HG03575 (cell line): ENCODE data around the gene SCCPDH.
"Not testable (repeated sequence)": the region's sequence is repeated elsewhere in the genome, so short reads cannot be mapped to it uniquely, and the experiment has no call there.

Experiments used
- ATAC-seq: cut with Tn5 transposase; IDR thresholded peaks from one replicate; pipeline ENCODE4 v1.9.1; 2021; ENCODE audit not compliant: unreplicated experiment, insufficient number of reproducible peaks, low FRiP score; ENCODE audit errors: extremely low read depth

The SCCPDH gene

DNA sequence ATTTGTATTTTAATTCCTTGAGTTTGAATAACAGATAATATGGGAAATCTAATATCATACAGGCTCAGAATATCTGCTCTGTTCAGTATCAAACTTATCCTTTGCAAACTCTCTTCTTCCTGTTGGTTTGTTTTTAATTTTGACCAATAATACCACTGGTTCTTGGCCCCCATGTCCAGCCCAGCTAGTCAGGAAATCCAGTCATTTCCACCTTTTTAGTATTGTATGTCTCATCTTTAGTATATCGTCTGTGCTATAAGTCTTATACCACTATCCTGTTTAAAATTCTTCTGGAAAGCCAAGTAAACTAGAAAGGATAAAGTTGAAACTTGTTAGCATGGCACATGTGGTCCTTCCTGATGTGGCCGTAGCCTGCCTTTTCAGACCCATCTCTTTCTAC, 10.7 kb downstream of the SCCPDH start:
- ATAC-seq, result no peak

DNA sequence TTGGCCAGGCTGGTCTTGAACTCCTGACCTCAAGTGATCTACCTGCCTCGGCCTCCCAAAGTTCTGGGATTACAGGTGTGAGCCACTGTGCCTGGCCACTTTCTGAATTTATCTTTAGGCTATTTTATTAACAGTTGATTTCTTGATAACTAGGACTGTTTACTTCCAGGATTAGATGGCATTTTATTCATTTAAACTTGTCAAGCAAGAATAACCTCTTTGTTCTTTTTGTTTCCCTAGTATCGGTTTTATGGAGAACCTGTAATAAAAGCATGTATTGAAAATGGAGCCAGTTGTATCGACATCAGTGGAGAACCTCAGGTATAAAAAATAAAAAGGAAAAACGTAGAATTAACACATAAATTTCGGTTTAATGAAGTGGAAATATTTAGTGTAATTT, 11.5 kb downstream of the SCCPDH start:
- ATAC-seq, result no peak

DNA sequence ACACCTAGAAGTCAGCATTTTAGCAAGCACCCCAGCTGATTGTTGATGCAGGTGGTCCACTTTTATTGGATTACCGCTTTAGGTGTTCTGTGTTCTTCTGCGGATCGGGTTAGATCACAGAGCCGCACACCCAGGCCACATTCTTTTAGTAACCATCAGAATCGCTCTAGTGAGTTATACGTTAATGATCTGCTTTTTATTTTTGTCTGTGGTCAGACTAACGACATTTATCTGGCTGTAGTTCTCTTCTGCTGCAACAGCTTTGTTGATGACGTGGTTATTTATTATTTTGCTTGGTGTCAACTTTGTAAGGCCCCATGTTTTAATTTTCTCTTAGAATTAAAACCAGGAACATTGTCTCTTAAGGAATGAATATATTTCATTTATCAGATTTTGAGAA, 18.2 kb downstream of the SCCPDH start:
- no peak for ATAC-seq

DNA sequence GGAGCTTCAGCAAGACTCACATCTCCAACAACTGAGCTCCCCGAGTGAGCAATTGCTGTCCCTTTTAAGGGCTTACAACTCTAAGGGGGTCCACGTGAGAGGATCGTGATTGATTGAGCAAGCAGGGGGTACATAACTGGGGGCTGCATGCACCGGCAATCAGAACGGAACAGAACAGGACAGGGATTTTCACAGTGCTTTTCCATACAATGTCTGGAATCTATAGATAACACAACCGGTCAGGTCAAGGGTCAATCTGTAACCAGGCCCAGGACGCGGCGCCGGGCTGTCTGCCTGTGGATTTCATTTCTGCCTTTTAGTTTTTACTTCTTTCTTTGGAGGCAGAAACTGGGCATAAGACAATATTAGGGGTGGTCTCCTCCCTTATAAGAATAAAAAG, 21.9 kb downstream of the SCCPDH start:
- ATAC-seq, result not testable (repeated sequence)

DNA sequence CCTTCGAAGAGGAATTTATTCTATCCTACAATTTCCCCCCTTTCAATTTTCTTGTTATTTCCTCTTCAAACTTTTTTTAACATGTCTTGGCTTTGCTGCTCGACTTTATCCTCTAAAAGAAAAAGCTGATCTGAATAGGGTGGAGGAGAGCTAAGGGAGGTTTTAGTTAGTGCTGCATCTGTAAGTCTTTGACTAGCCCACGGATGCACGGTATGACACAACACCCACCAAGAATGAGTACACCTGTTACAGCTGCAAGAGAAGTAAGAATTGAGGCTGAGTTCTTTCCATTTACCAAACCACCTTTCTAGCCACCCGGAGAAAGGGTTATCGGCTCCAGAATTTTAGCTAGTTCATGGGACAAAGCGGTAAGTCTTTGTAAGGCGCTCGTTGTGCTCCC, 23.8 kb downstream of the SCCPDH start:
- ATAC-seq, result no peak

DNA sequence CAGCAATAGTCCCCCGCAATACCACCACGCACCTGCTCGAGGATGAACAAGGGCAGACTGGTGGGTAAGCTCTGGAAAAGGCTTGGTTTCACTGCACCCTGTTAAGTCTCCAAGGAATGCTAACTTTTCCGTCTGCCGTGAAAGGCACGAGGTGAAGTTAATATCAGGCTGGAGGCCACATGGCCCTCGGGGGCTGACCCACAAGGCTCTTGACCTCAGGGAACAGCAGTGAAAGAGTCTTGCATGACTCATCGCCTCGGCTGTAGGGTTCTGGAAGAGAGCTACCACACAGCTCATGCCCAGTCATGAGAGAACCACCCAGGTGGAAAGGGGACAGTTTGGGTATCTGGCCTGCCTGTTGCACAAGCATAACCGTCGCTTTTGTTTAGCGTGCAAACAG, 24.7 kb downstream of the SCCPDH start:
- no peak for ATAC-seq

DNA sequence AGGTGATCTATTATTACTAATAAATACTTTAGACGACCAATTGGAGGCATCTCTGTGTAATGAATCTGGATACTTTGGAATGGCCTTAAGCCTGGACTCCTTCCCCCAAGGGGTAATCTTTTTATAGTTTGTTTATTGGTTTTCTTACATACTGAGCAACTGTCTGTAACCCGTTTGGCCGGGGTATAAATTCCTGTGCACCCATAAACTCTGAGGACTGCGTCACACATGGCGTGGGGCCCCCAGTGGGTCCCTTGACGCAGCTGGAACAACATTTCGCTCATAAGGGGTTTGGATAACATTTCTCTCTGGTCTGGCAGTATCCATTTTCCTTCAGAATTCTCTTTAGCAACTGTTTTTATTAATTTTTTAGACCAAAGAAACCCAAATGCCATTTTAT, 26.5 kb downstream of the SCCPDH start:
- ATAC-seq, result no peak

DNA sequence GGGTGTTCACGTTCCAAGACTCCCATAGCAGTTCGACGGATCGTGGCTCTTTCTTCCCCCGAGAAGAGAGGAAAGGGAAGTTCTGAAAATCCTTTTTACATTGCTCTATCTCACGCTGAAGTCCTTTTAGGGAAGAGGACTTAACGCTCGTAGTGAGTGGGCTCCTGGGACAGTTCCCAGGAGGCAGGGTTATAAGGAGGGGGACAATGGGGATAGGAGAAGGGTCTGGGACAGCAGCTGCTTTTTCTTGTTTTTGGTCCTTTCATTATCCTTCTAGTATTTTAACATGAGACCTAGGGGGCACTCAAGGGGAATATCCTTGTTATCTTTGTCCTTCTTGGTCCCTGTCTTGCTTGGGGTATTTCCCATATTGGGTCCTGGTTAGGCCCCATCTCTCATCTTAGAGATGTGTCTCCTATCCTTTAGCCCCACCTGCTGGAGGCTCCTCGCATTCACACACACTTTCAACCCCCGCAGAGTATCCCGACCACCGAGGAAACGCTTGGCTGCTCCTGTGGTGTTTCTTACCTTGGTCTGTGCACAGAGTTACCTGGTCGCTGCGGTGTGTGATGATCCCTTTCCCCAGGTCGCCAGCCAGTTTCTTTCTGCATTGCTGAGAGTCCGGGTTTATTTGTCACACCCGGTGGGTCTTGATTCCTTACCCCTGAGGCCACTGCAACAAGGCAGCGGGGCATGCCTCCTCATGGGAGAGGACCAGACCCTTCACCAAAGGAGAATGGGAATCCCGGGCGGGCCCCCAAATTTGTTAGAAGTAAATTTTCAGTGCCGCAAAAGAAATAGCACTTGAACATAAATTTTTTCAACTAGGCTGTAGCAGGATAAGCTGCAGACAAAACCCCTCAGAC, 29.7 kb downstream of the SCCPDH start:
- no peak for ATAC-seq

DNA sequence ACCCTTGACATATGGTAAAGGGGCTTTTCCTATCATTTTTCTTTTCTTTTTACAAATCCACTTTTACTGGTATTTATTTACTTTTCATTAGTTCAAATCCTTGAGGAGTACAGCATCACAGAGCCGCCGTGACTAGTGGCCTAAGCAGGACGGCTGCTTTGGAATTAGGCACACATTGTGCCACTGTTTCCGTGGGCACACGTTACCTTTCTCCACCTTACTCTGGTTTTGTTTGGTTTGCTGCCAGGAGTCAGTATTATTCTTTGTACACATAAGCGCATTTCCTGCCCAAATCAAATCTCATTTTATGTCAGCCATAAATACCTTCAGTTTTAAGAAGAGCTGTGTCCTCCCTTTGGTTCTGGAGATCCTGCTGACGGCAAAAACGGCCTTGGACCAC, 31.2 kb downstream of the SCCPDH start:
- ATAC-seq, result no peak

DNA sequence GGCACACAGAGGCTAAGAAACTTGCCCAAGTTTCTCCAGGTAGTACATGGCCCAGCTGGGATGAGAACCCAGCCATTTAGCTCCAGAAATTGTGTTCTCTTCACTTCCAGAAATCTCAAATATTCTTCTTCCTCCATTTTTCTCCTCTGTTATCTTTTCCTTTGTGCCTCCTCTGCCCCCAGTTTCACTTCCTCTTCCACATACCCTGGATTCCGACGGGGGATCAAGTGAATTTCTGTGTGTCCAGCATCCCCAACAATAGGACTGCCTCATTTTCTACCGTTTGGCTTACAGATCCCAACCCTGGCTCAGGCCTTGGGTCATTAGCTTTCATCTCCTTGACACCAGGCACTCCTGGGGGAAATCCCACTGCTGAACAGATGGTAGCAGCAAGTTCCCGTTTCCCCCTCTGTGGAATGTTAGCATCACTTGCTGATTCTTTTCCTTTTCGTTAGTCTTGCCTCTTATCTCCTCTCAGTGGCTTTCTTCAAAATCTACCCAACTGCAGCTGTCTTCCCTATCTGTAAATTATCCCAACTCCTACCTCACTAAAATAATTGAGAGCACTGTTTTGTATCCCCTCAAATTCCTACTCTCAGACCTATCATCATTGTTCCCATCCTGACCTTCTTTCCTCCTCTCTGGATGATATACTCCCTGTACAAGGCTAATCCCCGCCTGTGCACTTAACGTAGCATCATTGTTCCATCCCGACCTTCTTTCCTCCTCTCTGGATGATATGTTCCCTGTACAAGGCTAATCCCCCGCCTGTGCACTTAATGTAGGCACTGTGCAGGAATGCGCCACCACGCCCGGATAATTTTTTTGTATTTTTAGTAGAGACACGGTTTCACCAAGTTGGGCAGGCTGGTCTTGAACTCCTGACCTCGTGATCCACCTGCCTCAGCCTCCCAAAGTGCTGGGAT, 36.5 kb downstream of the SCCPDH start:
- no peak for ATAC-seq

DNA sequence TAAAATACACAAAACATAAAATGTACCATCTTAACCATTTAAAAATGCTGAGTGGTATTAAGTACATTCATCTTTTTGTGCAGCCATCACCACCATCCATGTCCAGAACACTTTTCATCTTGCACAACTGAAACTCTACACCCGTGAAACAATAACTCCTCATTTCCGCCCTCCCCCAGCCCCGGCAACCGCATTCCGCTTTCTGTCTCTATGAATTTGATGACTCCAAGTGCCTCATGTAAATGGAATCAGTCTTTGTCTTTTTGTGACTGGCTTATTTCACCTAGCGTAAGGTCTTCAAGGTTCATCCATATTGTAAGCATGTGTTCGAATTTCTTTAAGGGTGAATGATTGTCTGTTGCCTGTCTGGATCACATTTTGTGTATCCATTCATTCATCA, 37.2 kb downstream of the SCCPDH start:
- ATAC-seq, result no peak

DNA sequence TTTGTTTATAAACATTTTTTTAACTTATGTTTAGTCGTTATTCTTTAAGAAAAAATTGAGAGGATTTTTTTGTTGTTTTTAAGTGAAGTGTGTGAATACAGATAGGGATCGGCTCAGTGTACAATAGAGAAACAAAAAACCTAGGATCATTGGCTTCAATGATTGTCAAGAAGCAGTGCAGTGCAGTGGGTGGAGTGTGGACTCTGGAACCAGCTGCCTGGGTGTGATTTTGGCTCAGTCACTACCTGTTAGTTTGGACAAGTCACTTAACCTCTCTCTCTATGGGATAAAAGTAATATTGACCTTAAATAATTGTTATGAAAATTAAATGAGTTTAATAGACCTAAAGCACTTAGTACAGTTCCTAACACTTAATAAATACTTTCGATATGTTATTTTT, 41.3 kb downstream of the SCCPDH start:
- ATAC-seq, result no peak

DNA sequence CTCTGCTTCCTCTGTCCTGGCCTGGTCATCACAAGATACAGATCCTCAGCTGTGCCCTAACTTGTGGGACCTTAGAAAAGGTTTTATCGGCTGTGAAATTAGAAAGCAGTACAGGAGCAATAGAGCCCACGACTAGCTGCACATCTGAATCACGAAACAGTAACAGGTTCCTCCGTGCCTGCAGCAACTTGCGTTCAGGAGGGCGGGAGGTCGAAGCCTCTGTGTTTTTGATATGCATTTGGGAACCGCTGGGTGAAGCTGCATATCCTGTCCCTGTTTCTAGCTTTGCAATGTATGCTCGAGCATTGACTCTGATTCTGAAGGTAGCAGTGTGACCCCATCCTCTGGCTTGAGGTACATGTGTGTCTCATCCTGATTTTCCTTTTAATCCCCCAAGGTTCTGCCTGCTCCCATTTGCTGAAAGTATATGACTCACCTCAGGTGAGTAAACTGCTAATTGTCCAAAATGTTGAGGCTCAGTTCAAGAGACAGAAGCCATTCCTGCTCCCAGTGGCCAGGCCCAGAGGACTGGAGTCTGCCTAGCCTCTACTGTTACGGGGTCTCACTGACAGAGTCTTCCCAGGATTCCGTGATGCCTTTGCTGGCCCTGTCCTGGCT, 44.3 kb downstream of the SCCPDH start:
- no peak for ATAC-seq

DNA sequence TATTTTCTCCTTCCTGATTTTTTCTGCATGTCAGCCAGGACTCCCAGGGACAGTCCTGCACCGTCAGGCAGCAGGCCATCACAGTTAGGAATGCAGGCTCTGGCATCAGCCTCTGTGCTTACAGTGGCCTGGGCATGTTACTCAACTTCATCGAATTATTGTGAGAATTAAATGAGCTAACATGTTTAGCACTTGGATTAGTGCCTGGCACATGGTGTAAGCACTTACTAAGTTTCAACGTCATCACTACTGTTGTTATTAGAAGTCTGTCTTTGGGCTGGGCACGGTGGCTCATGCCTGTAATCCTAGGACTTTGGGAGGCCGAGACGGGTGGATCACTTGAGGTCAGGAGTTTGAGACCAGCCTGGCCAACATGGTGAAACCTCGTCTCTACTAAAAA, 45.1 kb downstream of the SCCPDH start:
- ATAC-seq, result no peak

DNA sequence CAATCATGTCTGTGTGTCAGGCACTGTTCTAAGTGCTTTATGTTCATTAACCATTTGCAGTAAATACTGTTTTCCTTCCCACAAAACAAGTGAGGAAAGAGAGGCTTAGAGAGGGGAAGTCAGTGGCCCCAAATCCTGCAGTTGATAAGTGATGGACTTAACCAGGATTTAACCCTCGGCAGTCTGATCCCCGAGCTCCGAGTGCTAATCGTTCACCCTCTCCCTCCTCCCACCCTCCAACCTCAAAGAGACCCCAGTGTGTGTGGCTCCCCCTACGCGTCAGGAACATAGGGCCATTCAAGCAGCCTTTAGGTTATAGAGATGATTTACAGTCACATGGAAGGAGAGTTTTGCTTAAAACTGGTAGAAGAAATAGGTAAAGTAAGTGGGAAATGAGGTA, 47.2 kb downstream of the SCCPDH start:
- no peak for ATAC-seq

DNA sequence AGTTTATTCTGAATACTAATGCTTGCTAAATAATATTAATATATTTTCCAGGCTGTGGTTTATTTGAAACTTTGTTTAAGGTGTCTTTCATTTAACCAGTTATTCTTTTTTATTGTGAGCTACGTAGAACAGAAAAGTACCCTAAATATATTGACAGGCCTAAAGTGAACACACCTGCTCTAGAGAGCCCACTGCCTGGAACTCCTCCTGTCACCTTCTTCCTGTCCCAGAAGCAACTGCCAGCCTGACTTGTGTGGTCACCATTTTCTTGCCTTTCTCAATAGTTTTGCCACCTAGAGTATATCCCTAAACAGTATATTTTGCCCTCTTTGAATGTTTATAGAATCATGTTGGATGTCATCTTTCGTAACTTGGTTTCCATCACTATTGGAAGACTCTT, 48.5 kb downstream of the SCCPDH start:
- ATAC-seq, result no peak

DNA sequence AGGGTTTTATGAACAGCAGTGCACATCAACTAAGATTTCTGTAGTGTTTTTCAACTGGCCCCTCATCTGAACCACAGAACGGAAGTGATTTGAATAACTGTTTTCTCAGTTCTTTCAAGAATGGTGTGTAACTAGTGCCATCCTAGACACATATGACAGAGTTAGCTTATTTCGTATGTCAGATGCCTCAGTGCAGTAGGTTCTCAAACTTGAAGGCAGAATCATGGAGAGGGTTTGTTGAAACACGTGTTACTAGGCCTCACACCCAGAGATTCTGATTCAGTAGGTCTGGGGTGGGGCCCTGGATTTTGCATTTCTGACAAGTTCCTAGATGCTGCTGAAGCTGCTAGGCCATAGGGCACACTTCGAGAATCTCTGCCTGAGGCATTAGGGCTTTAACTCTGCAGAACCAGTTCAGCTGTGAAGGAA, 49.0 kb downstream of the SCCPDH start:
- peak; percentile 92 for ATAC-seq

DNA sequence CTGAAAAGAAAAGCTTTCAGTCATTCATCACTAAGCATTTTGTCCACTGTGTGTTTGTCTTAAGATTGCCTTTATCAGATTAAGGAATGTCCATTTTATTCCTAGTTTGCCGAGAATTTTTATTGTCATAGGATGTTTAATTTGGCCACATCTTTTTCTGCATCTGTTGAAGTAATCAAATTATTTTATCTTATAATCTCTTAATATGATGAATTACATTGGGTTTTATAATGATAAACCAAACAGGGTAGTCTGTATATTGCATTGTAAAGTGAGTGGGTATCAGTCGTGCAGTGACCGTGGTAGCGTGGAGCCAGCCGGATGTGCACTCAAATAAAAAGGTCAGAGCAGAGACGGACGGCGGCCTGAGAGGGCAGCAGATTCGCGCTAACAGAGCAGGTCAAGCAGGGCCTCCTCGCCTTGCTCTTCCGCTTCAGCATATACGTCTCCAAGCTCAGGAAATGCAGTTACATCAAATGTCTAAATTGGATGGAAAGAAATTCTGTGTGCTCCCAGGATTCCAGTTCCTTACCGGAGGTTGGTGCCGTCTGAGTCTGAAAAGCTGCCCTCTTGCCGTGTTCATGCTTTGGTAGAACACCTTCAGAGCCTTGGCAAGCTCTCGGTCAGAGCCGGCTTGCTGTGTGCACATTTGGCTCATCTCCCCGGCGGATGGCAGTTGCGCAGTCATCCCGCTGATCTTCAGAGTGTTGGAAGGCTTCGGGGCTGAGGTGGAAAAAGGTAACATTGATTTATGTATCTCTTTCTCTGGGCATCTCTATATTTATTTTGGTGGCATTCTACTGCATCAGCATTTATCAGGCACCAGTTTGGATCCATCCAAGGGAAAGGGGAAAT, 51.5 kb downstream of the SCCPDH start:
- no peak for ATAC-seq

DNA sequence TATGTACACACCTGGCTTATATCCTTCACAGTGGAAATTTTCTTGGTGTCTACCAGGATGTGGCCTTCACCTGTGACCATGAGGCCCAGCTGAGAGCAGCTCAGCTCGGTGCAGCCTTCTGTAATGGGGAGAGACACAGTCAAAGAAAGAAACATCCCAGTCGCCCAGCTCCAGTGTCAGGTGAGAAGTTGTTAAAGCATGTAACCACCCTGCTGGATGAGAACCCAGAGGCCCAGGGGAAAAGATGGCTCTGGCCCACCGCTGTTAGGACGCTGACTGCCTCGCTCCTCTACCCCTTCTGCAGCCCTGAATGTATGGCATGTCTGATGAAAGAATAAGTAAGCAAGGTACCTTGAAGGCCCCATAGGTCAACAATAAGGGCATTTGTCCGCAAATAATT, 52.7 kb downstream of the SCCPDH start:
- no peak for ATAC-seq
